ENCODE data around the gene CD209.

DNA sequence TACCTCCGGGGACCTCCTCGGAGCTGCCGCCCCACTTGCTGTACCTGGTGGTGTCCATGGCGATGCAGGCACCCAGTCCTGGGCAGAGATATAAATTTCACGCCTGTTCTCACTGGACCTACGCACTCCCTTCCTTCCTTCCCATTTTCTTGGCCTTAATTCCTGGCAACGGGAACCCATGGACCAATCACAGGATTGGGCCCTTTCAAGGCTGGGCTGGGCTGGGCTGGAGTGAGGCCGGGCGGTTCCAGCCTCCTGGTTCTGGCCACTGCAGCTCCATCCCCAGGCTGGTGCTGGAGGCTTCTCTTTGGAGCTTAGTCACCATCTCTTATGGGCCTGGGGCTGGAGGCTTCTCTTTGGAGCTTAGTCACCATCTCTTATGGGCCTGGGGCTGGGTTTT is 15.3 kb downstream of the CD209 start, which contains the start of gene CLEC4G:
- TF ChIP-seq POLR2A (IDR thresholded peaks at IDR 0.05), result no peak
- TF ChIP-seq, protein P1, sequence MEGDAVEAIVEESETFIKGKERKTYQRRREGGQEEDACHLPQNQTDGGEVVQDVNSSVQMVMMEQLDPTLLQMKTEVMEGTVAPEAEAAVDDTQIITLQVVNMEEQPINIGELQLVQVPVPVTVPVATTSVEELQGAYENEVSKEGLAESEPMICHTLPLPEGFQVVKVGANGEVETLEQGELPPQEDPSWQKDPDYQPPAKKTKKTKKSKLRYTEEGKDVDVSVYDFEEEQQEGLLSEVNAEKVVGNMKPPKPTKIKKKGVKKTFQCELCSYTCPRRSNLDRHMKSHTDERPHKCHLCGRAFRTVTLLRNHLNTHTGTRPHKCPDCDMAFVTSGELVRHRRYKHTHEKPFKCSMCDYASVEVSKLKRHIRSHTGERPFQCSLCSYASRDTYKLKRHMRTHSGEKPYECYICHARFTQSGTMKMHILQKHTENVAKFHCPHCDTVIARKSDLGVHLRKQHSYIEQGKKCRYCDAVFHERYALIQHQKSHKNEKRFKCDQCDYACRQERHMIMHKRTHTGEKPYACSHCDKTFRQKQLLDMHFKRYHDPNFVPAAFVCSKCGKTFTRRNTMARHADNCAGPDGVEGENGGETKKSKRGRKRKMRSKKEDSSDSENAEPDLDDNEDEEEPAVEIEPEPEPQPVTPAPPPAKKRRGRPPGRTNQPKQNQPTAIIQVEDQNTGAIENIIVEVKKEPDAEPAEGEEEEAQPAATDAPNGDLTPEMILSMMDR (IDR thresholded peaks at IDR 0.05), result no peak
